K562 treated with DMSO at 1 percent for 24 hours (cell line): Measurements from ENCODE around the gene KCNQ5. TPM values are rescaled to one million over a fixed set of nuclear protein-coding genes. Genes with fewer than 3 reads are reported as not detected.

Experiments used
- total RNA-seq: library from RNA; unstranded; fragments of 300-600 nt; gene quantifications from 2 replicates; pipeline ENCODE4 v1.2.3, GENCODE V29; 2022; ENCODE audit warnings: low read depth; ENCODE audit not compliant: insufficient read depth

The KCNQ5 gene
- 0.23 and 0.74 TPM in 2 replicates for total RNA-seq

GRCh38 chr6:72621291-72622093 lies at the start of gene KCNQ5:
KCNQ5 (plus strand) TSS chr6:72622064.

GRCh38 chr6:73225396-73225795 lies 603.5 kb downstream of the KCNQ5 start, which contains the start of gene KHDC1L:
KHDC1L (minus strand) TSS chr6:73225496; CDS start chr6:73225408, 88 bp downstream.

